PC-9 (cell line): ENCODE results near the gene PPP2R2C.

Source experiments
- EZH2 ChIP-seq: fragments of 200-600 bp; sonication (generic); IDR thresholded peaks from 2 replicates; pipeline ENCODE4 v1.8.0; 2017; ENCODE audit warnings: antibody characterized with exemption, low read depth
- TF ChIP-seq, protein P1 (sequence below): fragments of 200-600 bp; sonication (generic); conservative IDR thresholded peaks from 2 replicates; pipeline ENCODE4 v1.6.1; 2017; ENCODE audit warnings: mixed run types, antibody characterized with exemption, mild to moderate bottlenecking, moderate library complexity

DNA sequence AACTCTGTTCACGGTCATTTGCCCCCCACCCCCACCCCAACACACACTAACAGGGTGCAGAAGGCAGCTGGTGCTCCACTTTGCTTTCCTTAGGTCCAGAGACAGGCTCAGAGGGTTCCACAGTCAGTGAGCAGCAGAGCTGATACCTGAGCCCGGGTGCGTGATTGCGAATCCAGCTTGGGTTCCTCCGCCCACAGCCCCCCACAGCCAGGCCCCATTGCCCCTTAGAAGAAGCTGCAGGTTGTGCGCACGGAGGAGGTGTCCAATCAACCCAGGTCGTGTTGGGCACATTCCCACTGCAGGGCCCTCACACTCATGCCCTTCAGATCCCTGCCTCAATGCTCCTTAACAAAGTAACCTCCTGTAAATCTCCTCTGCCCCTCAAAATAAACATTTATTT lies 117.8 kb downstream of the PPP2R2C start:
- TF ChIP-seq, protein P1, sequence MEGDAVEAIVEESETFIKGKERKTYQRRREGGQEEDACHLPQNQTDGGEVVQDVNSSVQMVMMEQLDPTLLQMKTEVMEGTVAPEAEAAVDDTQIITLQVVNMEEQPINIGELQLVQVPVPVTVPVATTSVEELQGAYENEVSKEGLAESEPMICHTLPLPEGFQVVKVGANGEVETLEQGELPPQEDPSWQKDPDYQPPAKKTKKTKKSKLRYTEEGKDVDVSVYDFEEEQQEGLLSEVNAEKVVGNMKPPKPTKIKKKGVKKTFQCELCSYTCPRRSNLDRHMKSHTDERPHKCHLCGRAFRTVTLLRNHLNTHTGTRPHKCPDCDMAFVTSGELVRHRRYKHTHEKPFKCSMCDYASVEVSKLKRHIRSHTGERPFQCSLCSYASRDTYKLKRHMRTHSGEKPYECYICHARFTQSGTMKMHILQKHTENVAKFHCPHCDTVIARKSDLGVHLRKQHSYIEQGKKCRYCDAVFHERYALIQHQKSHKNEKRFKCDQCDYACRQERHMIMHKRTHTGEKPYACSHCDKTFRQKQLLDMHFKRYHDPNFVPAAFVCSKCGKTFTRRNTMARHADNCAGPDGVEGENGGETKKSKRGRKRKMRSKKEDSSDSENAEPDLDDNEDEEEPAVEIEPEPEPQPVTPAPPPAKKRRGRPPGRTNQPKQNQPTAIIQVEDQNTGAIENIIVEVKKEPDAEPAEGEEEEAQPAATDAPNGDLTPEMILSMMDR, result no peak
- no peak for TF ChIP-seq EZH2
